Gastrocnemius medialis (tissue), 4 donors: ENCODE measurements around the gene CKMT2. TPM values are rescaled to one million over a fixed set of nuclear protein-coding genes. Genes with fewer than 3 reads are reported as not detected.

Source experiments
- ATAC-seq, 2 donors: fragments of 150-250 bp; one replicate each; pipeline ENCODE4 v1.9.1; 2016
- DNase-seq, 2 donors: peaks; one replicate each; pipeline ENCODE4 v3.0.0-alpha.2; 2019
- H3K27ac ChIP-seq, 4 donors: fragments of 200-600 bp; sonication (generic); 1 replicate in 1 of 4; 2 replicates in 3 of 4; pipeline ENCODE4 v1.5.1; 2016 to 2018; ENCODE audit warnings: mild to moderate bottlenecking in 2 of 4, moderate library complexity in 1 of 4
- H3K27me3 ChIP-seq, 3 donors: fragments of 200-600 bp; sonication (generic) in 2 of 3; 1 replicate in 1 of 3; 2 replicates in 2 of 3; pipeline versions ENCODE4 v1.5.1 to v1.6.0; 2016 to 2019; ENCODE audit warnings: mild to moderate bottlenecking in 1 of 3, moderate library complexity in 1 of 3
- H3K36me3 ChIP-seq, 2 donors: fragments of 200-600 bp; sonication (generic) in 1 of 2; one replicate each; pipeline ENCODE4 v1.5.1; 2017 to 2018
- H3K4me1 ChIP-seq, 2 donors: fragments of 200-600 bp; sonication (generic) in 1 of 2; one replicate each; pipeline ENCODE4 v1.5.1; 2016 to 2017; ENCODE audit warnings: mild to moderate bottlenecking in 2 of 2
- H3K4me3 ChIP-seq, 4 donors: fragments of 200-600 bp; sonication (generic) in 3 of 4; 1 replicate in 1 of 4; 2 replicates in 3 of 4; pipeline ENCODE4 v1.5.1; 2016 to 2019; ENCODE audit warnings: mild to moderate bottlenecking in 2 of 4
- H3K9me3 ChIP-seq, 3 donors: fragments of 200-600 bp; sonication (generic) in 2 of 3; 1 replicate in 1 of 3; 2 replicates in 2 of 3; pipeline ENCODE4 v1.5.1; 2016 to 2019
- POLR2A ChIP-seq, 2 donors: fragments of 450-650 bp; IDR thresholded peaks; one replicate each; pipeline ENCODE4 v1.6.1; 2017; ENCODE audit warnings: antibody characterized with exemption in 2 of 2, mild to moderate bottlenecking in 2 of 2, moderate library complexity in 2 of 2
- in situ Hi-C, 4 donors: fragments of 200-750 bp; cut with MboI; loops; one replicate each; pipeline versions ENCODE4 v1.15.0 to v1.8.0; 2017; ENCODE audit warnings: low sequenced_read_pairs in 4 of 4
- intact Hi-C: fragments of 100-400 bp; cut with DNase I; formaldehyde crosslinking; loops from one replicate; pipeline ENCODE4 v1.15.1; 2023; ENCODE audit warnings: low total_unique reads
- total RNA-seq, 4 donors: library from RNA; depleted of rRNA; stranded (reverse); fragments of >200 nt; gene quantifications; one replicate each; pipeline versions ENCODE4 v1.1.0 to v1.2.3, GENCODE V29; 2016
- TF ChIP-seq, protein P1 (sequence below), 5 experiments: fragments of 450-650 bp in 3 of 5; fragments of 200-600 bp in 2 of 5; sonication (generic) in 2 of 5; IDR thresholded peaks in 4 of 5; conservative IDR thresholded peaks in 1 of 5; 1 replicate in 4 of 5; 2 replicates in 1 of 5; pipeline ENCODE4 v1.5.1; 2016 to 2019; ENCODE audit warnings: antibody characterized with exemption in 5 of 5, mild to moderate bottlenecking in 3 of 5, moderate library complexity in 3 of 5

The CKMT2 gene
- total RNA-seq, 4 donors from 2014 or later, result 550 to 1,114 (median 879) TPM

DNA sequence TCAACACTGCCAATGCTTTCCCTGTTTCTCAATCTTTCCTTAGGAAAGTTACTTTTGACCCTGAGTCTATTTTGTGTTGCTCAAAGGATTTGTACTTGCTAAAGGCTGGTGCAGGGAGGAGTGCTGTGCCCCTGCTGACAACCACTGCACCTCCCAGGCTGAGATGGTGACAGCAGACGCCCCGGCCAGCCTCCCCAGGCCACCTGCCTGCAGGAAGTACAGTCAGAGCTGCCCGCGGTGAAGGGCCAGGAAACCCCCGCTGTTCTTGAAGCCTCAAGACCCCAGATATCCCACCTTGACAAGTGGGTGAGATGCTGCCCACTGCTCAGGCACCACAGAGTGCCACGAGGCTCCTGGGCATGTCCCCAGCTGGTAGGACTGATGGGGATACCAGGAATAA lies 44.2 kb upstream of the CKMT2 start:
- DNase-seq (no peak), ATAC-seq (no peak)
- intact Hi-C loops (no loop called here), in situ Hi-C loops (no loop called here)
- H3K36me3 ChIP-seq, result no peaks in the 10 kb centered on the region
- no peak overlapping the region for H3K27ac ChIP-seq
- TF ChIP-seq, protein P1, sequence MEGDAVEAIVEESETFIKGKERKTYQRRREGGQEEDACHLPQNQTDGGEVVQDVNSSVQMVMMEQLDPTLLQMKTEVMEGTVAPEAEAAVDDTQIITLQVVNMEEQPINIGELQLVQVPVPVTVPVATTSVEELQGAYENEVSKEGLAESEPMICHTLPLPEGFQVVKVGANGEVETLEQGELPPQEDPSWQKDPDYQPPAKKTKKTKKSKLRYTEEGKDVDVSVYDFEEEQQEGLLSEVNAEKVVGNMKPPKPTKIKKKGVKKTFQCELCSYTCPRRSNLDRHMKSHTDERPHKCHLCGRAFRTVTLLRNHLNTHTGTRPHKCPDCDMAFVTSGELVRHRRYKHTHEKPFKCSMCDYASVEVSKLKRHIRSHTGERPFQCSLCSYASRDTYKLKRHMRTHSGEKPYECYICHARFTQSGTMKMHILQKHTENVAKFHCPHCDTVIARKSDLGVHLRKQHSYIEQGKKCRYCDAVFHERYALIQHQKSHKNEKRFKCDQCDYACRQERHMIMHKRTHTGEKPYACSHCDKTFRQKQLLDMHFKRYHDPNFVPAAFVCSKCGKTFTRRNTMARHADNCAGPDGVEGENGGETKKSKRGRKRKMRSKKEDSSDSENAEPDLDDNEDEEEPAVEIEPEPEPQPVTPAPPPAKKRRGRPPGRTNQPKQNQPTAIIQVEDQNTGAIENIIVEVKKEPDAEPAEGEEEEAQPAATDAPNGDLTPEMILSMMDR (IDR thresholded peaks at IDR 0.05 in 4 of 5, conservative IDR thresholded peaks at IDR 0.05 in 1 of 5), result no peak
- no peak for TF ChIP-seq POLR2A (IDR thresholded peaks at IDR 0.05)
- no peaks in the 10 kb centered on the region for H3K4me1 ChIP-seq
- no peaks in the 10 kb centered on the region for H3K9me3 ChIP-seq
- no peak overlapping the region for H3K4me3 ChIP-seq
- H3K27me3 ChIP-seq, result no peaks in the 10 kb centered on the region

- Histone ChIP-seq H3K4me1 (peaks cover 0 to under 1% of the 10 kb centered on the region in 2 donors), H3K27me3 (no peaks in the 10 kb centered on the region), H3K4me3 (no peak overlapping the region), H3K27ac (no peak overlapping the region), H3K9me3 (no peaks in the 10 kb centered on the region), H3K36me3 (no peaks in the 10 kb centered on the region)
- intact Hi-C loops (loop anchor here (10.0 kb wide), 2 partner anchors 515 to 705 kb away; partner anchors contain the start of gene FAM151B), in situ Hi-C loops (loop anchor here in 1 of 4 donors (10.0 kb wide), 1 partner anchor 485 kb away; no protein-coding TSS in a partner anchor)
- ATAC-seq, result no peak
- TF ChIP-seq, protein P1 (IDR thresholded peaks at IDR 0.05 in 4 of 5, conservative IDR thresholded peaks at IDR 0.05 in 1 of 5), result no peak
- no peak for TF ChIP-seq POLR2A (IDR thresholded peaks at IDR 0.05)
- DNase-seq, result no peak
Measured at GRCh38 chr5:81189875-81190498, 43.1 kb upstream of the CKMT2 start.

DNA sequence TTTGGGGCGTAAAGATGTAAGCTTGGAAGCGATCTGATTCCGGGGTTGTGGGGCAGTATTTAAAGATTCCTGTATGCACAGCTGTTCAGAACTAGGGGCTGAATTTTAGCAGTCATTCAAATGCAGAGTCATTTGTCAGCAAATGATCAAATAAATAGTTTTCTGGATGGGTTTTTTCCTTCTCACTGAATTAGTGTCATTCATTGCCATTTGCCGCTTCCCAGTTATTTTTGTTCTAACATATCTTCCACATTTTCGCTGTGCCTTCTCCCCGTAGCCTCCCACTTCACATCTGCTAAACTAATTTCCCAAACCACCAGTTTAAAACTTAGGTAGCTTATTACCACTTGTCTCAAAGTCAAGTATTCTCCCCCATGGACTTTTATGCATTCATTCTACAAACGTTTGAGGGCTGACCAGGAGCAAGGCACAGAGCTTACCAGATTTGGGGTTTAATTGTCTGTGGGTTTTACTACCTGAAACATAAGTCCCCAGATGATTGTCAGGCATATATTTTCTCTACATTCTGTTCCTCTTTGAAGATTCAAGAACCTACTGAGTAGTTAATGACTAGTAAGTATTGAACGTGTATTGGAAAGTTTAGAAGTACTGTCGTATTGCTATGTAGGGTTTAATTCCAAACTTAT lies 41.3 kb upstream of the CKMT2 start:
- Histone ChIP-seq H3K36me3 (no peaks in the 10 kb centered on the region), H3K9me3 (no peaks in the 10 kb centered on the region), H3K27ac (no peak overlapping the region), H3K4me1 (peaks cover 4 to 7% of the 10 kb centered on the region in 2 donors), H3K27me3 (no peaks in the 10 kb centered on the region), H3K4me3 (no peak overlapping the region)
- TF ChIP-seq, protein P1 (IDR thresholded peaks at IDR 0.05 in 4 of 5, conservative IDR thresholded peaks at IDR 0.05 in 1 of 5), result no peak
- no peak for TF ChIP-seq POLR2A (IDR thresholded peaks at IDR 0.05)
- DNase-seq (no peak), ATAC-seq (no peak)
- in situ Hi-C loops (loop anchor here in 1 of 4 donors (10.0 kb wide), 1 partner anchor 487 kb away; no protein-coding TSS in a partner anchor), intact Hi-C loops (loop anchor here (10.0 kb wide), 2 partner anchors 517 to 707 kb away; partner anchors contain the start of gene FAM151B)

DNA sequence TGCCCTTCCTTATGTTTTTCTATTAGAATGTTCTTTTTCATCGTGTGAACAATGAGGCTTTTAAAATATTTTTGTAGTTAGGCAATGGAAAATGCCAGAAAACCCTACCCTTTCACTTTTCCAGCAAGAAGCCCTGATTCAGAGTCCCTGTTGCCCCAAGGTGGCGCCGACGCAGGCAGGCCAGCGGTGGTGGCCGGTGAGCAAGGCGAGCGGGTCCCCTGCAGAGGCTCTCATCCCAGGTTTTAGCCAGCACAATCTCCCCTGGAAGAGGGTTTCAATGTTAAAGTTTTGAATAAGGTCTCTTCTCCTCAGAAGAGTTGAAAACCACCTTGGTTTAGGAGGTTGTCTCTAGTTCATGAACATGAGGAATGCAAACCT lies 40.8 kb upstream of the CKMT2 start:
- TF ChIP-seq POLR2A (IDR thresholded peaks at IDR 0.05), result no peak
- TF ChIP-seq, protein P1 (IDR thresholded peaks at IDR 0.05 in 4 of 5, conservative IDR thresholded peaks at IDR 0.05 in 1 of 5), result no peak
- no peak overlapping the region for H3K27ac ChIP-seq
- no peaks in the 10 kb centered on the region for H3K27me3 ChIP-seq
- H3K36me3 ChIP-seq, result no peaks in the 10 kb centered on the region
- no peak overlapping the region for H3K4me3 ChIP-seq
- ATAC-seq (no peak), DNase-seq (no peak)
- intact Hi-C loops, result loop anchor here (10.0 kb wide), 2 partner anchors 518 to 708 kb away; partner anchors contain the start of gene FAM151B
- peaks cover 4 to 7% of the 10 kb centered on the region in 2 donors for H3K4me1 ChIP-seq
- H3K9me3 ChIP-seq, result no peaks in the 10 kb centered on the region
- in situ Hi-C loops, result loop anchor here in 1 of 4 donors (10.0 kb wide), 1 partner anchor 488 kb away; no protein-coding TSS in a partner anchor
